Measurements from ENCODE around the gene ERICH4. TPM values are rescaled to one million over a fixed set of nuclear protein-coding genes. Genes with fewer than 3 reads are reported as not detected.
"Not testable (repeated sequence)": the region's sequence is repeated elsewhere in the genome, so short reads cannot be mapped to it uniquely, and the experiment has no call there.

Gene ERICH4
- total RNA-seq, 1 experiment from 2014 or later = not detected

- Histone ChIP-seq H3K36me3 (ENCODE audit: control insufficient read depth in 1 of 2, insufficient read depth in 2 of 2, low read length in 2 of 2) (no peaks in the 10 kb centered on the region), H3K9ac (ENCODE audit: low read length) (no peak overlapping the region), H3K9me2 (ENCODE audit: insufficient read depth) (no peaks in the 10 kb centered on the region), H3K79me2 (ENCODE audit: insufficient read depth, low read length) (no peaks in the 10 kb centered on the region), H2AFZ (ENCODE audit: low read depth, low read length, poor library complexity, severe bottlenecking) (no peak overlapping the region), H3K4me3 (replicated peaks in 1 of 2; ENCODE audit: low read depth in 1 of 2, low read length in 2 of 2) (no peak overlapping the region), H4K20me1 (ENCODE audit: insufficient read depth) (no peaks in the 10 kb centered on the region), H3K27me3 (ENCODE audit: insufficient read depth, low read length) (peaks cover 64% of the 10 kb centered on the region), H3K4me1 (ENCODE audit: control insufficient read depth in 1 of 2, insufficient read depth in 2 of 2, low read length in 2 of 2) (no peaks in the 10 kb centered on the region), H3K4me2 (ENCODE audit: low read length) (no peak overlapping the region), H3K9me3 (ENCODE audit: control insufficient read depth in 1 of 2, insufficient read depth in 1 of 2, low read depth in 1 of 2, low read length in 2 of 2) (no peaks in the 10 kb centered on the region), H3K27ac (ENCODE audit: low read depth, low read length) (no peak overlapping the region)
- RAD21 ChIA-PET (ENCODE audit: low non-redundant PET in 1 of 2, low total read pairs in 2 of 2, uncharacterized antibody in 2 of 2, unreplicated experiment in 2 of 2) = no interaction called here
- POLR2A ChIA-PET = no interaction called here
- ATAC-seq = no peak
- CTCF ChIA-PET = no interaction called here
- DNase-seq (ENCODE audit: low read depth, low spot score) = no peak
- intact Hi-C loops (cut with micrococcal nuclease) = no loop called here
- TF ChIP-seq CBX3 (IDR thresholded peaks at IDR 0.05; ENCODE audit: low read depth) = no peak
- TF ChIP-seq CEBPB (IDR thresholded peaks at IDR 0.05; ENCODE audit: low read depth) = no peak
- no peak for TF ChIP-seq TCF7L2 (IDR thresholded peaks at IDR 0.05; ENCODE audit: borderline replicate concordance, extremely low read depth, insufficient read depth, insufficient read length)
- no peak for TF ChIP-seq ATF3 (IDR thresholded peaks at IDR 0.05)
- no peak for TF ChIP-seq POLR2AphosphoS5 (IDR thresholded peaks at IDR 0.05; ENCODE audit: low read depth, low read length)
- TF ChIP-seq REST (IDR thresholded peaks at IDR 0.05; ENCODE audit: low read depth) = no peak
- TF ChIP-seq SIN3A (IDR thresholded peaks at IDR 0.05; ENCODE audit: low read depth) = no peak
- no TSS peak for BruUV-seq (replicated peaks)
Measured at GRCh38 chr19:41484822-41485221, 41.9 kb downstream of the ERICH4 start.

- H3K9me3 ChIP-seq (ENCODE audit: control insufficient read depth in 1 of 2, insufficient read depth in 1 of 2, low read depth in 1 of 2, low read length in 2 of 2); H3K9ac ChIP-seq (ENCODE audit: low read length); POLR2A ChIA-PET; H3K4me2 ChIP-seq (ENCODE audit: low read length); RAD21 ChIA-PET (ENCODE audit: low non-redundant PET in 1 of 2, low total read pairs in 2 of 2, uncharacterized antibody in 2 of 2, unreplicated experiment in 2 of 2); H2AFZ ChIP-seq (ENCODE audit: low read depth, low read length, poor library complexity, severe bottlenecking); H3K4me3 ChIP-seq (replicated peaks in 1 of 2; ENCODE audit: low read depth in 1 of 2, low read length in 2 of 2); H4K20me1 ChIP-seq (ENCODE audit: insufficient read depth); H3K4me1 ChIP-seq (ENCODE audit: control insufficient read depth in 1 of 2, insufficient read depth in 2 of 2, low read length in 2 of 2); CTCF ChIA-PET; H3K27ac ChIP-seq (ENCODE audit: low read depth, low read length); DNase-seq (ENCODE audit: low read depth, low spot score); H3K36me3 ChIP-seq (ENCODE audit: control insufficient read depth in 1 of 2, insufficient read depth in 2 of 2, low read length in 2 of 2); ATAC-seq; H3K79me2 ChIP-seq (ENCODE audit: insufficient read depth, low read length); BruUV-seq (replicated peaks); intact Hi-C loops (cut with micrococcal nuclease); H3K9me2 ChIP-seq (ENCODE audit: insufficient read depth): not testable (repeated sequence)
- H3K27me3 ChIP-seq (ENCODE audit: insufficient read depth, low read length) = peaks cover 48% of the 10 kb centered on the region
Measured at GRCh38 chr19:41486953-41487352, 44.0 kb downstream of the ERICH4 start.

All from HCT116 (cell line).